K562 (cell line): Measurements from ENCODE around the gene TRAF7. TPM values are rescaled to one million over a fixed set of nuclear protein-coding genes. Genes with fewer than 3 reads are reported as not detected.

Experiments
- ATAC-seq: fragments of 200-7000 bp; cut with Tn5 transposase; 3 replicates; pipeline ENCODE4 v1.9.1; 2020; ENCODE audit warnings: moderate library complexity
- BruUV-seq: library from RNA; stranded (reverse); fragments of 400-500 nt; replicated peaks from 2 replicates; lab custom pipeline; 2021; lab: Mats Ljungman, UMichigan
- CTCF ChIA-PET: fragments of 300-600 bp; formaldehyde crosslinking; extraction: SDS; loops from one replicate; lab custom pipeline; 2021; ENCODE audit warnings: low intra/inter-chr PET ratio; lab: Yijun Ruan, JAX
- POLR2A ChIA-PET: fragments of 300-600, 350-650 bp; sonication (Branson Sonifier 250); formaldehyde crosslinking; extraction: SDS; loops from one replicate; lab custom pipeline; 2021; ENCODE audit warnings: antibody characterized with exemption, inconsistent platforms; lab: Yijun Ruan, JAX
- DNase-seq, 4 experiments: peaks; one replicate each; pipeline versions ENCODE4 v3.0.0 to v3.0.0-alpha.2; 2011 to 2018; ENCODE audit warnings: low spot score in 3 of 4, mixed read lengths in 3 of 4; ENCODE audit errors: extremely low read depth in 1 of 4
- FAIRE-seq: peaks from 2 replicates; lab custom pipeline; 2011; peaks lifted over from hg19 to GRCh38; lab: Jason Lieb, UNC
- H2AFZ ChIP-seq: 2 replicates; pipeline ENCODE4 v1.6.0; 2011; ENCODE audit warnings: low read depth, low read length, control low read depth, inconsistent platforms
- H3K27ac ChIP-seq: fragments of 200-600 bp; 3 replicates; pipeline ENCODE4 v1.8.0; 2011; ENCODE audit warnings: low read depth, mild to moderate bottlenecking, control low read depth, inconsistent platforms, low read length, moderate library complexity, mixed read lengths; ENCODE audit errors: extremely low read depth
- H3K27me3 ChIP-seq, 2 experiments: fragments of 300-600 bp in 1 of 2; 2 replicates in 1 of 2; 3 replicates in 1 of 2; pipeline versions ENCODE4 v1.6.0 to v1.8.0; 2011; ENCODE audit warnings: inconsistent platforms in 2 of 2, low read length in 2 of 2, mild to moderate bottlenecking in 1 of 2, mixed read lengths in 1 of 2, moderate library complexity in 1 of 2; ENCODE audit not compliant: control insufficient read depth in 2 of 2, insufficient read depth in 2 of 2
- H3K36me3 ChIP-seq: fragments of 300-600 bp; 3 replicates; pipeline ENCODE4 v1.8.0; 2011; ENCODE audit warnings: mild to moderate bottlenecking, low read length, inconsistent platforms; ENCODE audit not compliant: control insufficient read depth, insufficient read depth
- H3K4me1 ChIP-seq, 2 experiments: fragments of 200-600 bp in 1 of 2; replicated peaks in 1 of 2; 2 replicates in 1 of 2; 3 replicates in 1 of 2; pipeline versions ENCODE4 v1.5.1 to v1.8.0; 2011; ENCODE audit warnings: inconsistent platforms in 2 of 2, low read length in 2 of 2, mild to moderate bottlenecking in 1 of 2, mixed read lengths in 1 of 2, moderate library complexity in 1 of 2; ENCODE audit not compliant: control insufficient read depth in 2 of 2, insufficient read depth in 2 of 2
- H3K4me2 ChIP-seq: 2 replicates; pipeline ENCODE4 v1.6.1; 2011; ENCODE audit warnings: low read length, control low read depth, inconsistent platforms, mixed read lengths; ENCODE audit not compliant: insufficient read depth
- H3K4me3 ChIP-seq: fragments of 200-600 bp; sonication (generic), shearing (Covaris generic); 2 replicates; pipeline ENCODE4 v1.5.1; 2016; ENCODE audit warnings: control low read depth, inconsistent platforms
- H3K79me2 ChIP-seq: fragments of 200-600 bp; 3 replicates; pipeline ENCODE4 v1.8.0; 2011; ENCODE audit warnings: low read length, inconsistent platforms; ENCODE audit not compliant: control insufficient read depth, insufficient read depth
- H3K9ac ChIP-seq, 2 experiments: 2 replicates each; pipeline versions ENCODE4 v1.6.0 to v1.6.1; 2011; ENCODE audit warnings: low read depth in 2 of 2, low read length in 2 of 2, control low read depth in 1 of 2, inconsistent platforms in 1 of 2, mild to moderate bottlenecking in 1 of 2, mixed read lengths in 1 of 2; ENCODE audit not compliant: insufficient read depth in 1 of 2
- H3K9me1 ChIP-seq: one replicate; pipeline ENCODE4 v1.6.0; 2011; ENCODE audit warnings: inconsistent platforms, mild to moderate bottlenecking, low read length, moderate library complexity; ENCODE audit not compliant: control insufficient read depth, insufficient read depth
- H3K9me3 ChIP-seq: replicated peaks from 2 replicates; pipeline ENCODE4 v1.5.1; 2011; ENCODE audit warnings: low read depth, low read length, inconsistent platforms; ENCODE audit not compliant: control insufficient read depth, insufficient read depth
- H4K20me1 ChIP-seq: replicated peaks from 2 replicates; pipeline ENCODE4 v1.6.1; 2011; ENCODE audit warnings: low read length, inconsistent platforms, mixed read lengths; ENCODE audit not compliant: control insufficient read depth, insufficient read depth
- BCL6 ChIP-seq: fragments of 250-450 bp; sonication (Bioruptor Pico); IDR thresholded peaks from 2 replicates; pipeline ENCODE4 v1.4.0; 2020
- GTF2A2 ChIP-seq: IDR thresholded peaks from 2 replicates; pipeline ENCODE4 v1.6.1; 2016; ENCODE audit warnings: mild to moderate bottlenecking, missing genetic modification characterization, missing compliant biosample characterization
- HNRNPL ChIP-seq: fragments of 200-400 bp; formaldehyde crosslinking; IDR thresholded peaks from 2 replicates; pipeline ENCODE4 v1.6.1; 2017; ENCODE audit warnings: low read depth, mild to moderate bottlenecking, low read length
- NFE2L1 ChIP-seq: fragments of 450-650 bp; IDR thresholded peaks from 2 replicates; pipeline ENCODE4 v1.6.1; 2016; ENCODE audit warnings: missing genetic modification characterization, low read depth, mild to moderate bottlenecking, missing compliant biosample characterization, moderate library complexity, borderline replicate concordance
- POLR2AphosphoS5 ChIP-seq: IDR thresholded peaks from 2 replicates; pipeline ENCODE4 v1.6.1; 2011; ENCODE audit warnings: mild to moderate bottlenecking, low read depth, low read length, moderate library complexity; ENCODE audit not compliant: control insufficient read depth, insufficient read depth
- POLR2G ChIP-seq: fragments of 200-400 bp; formaldehyde crosslinking; IDR thresholded peaks from 2 replicates; pipeline ENCODE4 v1.6.1; 2017; ENCODE audit warnings: low read depth, mild to moderate bottlenecking, antibody characterized with exemption, low read length, moderate library complexity
- RBFOX2 ChIP-seq: fragments of 200-400 bp; formaldehyde crosslinking; IDR thresholded peaks from 2 replicates; pipeline ENCODE4 v1.6.1; 2017; ENCODE audit warnings: low read depth, mild to moderate bottlenecking, low read length, moderate library complexity
- SIN3A ChIP-seq, 2 experiments: fragments of 150-350 bp in 1 of 2; IDR thresholded peaks; 2 replicates each; pipeline ENCODE4 v1.6.1; 2011 to 2016; ENCODE audit warnings: borderline replicate concordance in 2 of 2, low read depth in 2 of 2, low read length in 2 of 2, mild to moderate bottlenecking in 2 of 2, moderate library complexity in 2 of 2; ENCODE audit not compliant: control insufficient read depth in 1 of 2
- ZC3H11A ChIP-seq: IDR thresholded peaks from 2 replicates; pipeline ENCODE4 v1.6.1; 2012; ENCODE audit warnings: low read depth, low read length, improper control_type of control experiment
- WGBS: fragments of 100-300 bp; shearing (Covaris generic); methylation state at CpG from one replicate; pipeline ENCODE4 v1.1.6; 2016; ENCODE audit warnings: low coverage, mixed read lengths; ENCODE audit not compliant: insufficient coverage; ENCODE audit errors: missing lambda C conversion rate; 5-methylcytosine and 5-hydroxymethylcytosine counted together
- in situ Hi-C: fragments of 300-500 bp; cut with MboI; formaldehyde crosslinking; loops from 4 replicates; pipeline ENCODE4 v1.15.0; 2018; ENCODE audit warnings: inconsistent platforms, mixed read lengths
- intact Hi-C: fragments of 100-400 bp; cut with micrococcal nuclease; formaldehyde crosslinking; loops from 2 replicates; pipeline ENCODE4 v1.14.2; 2022
- polyA plus RNA-seq, 8 experiments: library from polyadenylated mRNA; depleted of rRNA in 4 of 8; stranded (reverse) in 5 of 8; unstranded in 3 of 8; fragments of >200 nt; fragmentation: Nextera tagmentation in 2 of 8; fragmentation: Illumina TruSeq in 1 of 8; extraction: Ambion mirVana in 2 of 8; extraction: Trizol in 1 of 8; gene quantifications; 2 replicates each; pipeline versions ENCODE4 v1.2.1 to v1.2.3, GENCODE V29; 2011 to 2014; ENCODE audit warnings: inconsistent platforms in 1 of 8, missing spikeins in 1 of 8
- total RNA-seq, 7 experiments: library from RNA; depleted of rRNA in 6 of 7; stranded (reverse); fragments of >200 nt in 6 of 7; fragmentation: Illumina TruSeq in 2 of 7; extraction: Trizol in 2 of 7; gene quantifications; 2 replicates each; pipeline versions ENCODE4 v1.2.1 to v1.2.3, GENCODE V29; 2011 to 2021; ENCODE audit warnings: low replicate concordance in 1 of 7
- TF ChIP-seq, protein P1 (sequence below): fragments of 250-450 bp; sonication (Bioruptor Pico); IDR thresholded peaks from 2 replicates; pipeline ENCODE4 v1.8.0; 2021; ENCODE audit warnings: moderate library complexity, mild to moderate bottlenecking, inconsistent platforms
- TF ChIP-seq, protein P2 (sequence below): sonication (generic); formaldehyde crosslinking; IDR thresholded peaks from 2 replicates; pipeline ENCODE4 v1.4.0; 2020; ENCODE audit warnings: mild to moderate bottlenecking, missing genetic modification reagents
- TF ChIP-seq, protein P3 (sequence below): sonication (generic); formaldehyde crosslinking; IDR thresholded peaks from 2 replicates; pipeline ENCODE4 v1.8.1; 2022; ENCODE audit warnings: missing genetic modification reagents

The TRAF7 gene
- total and polyA plus RNA-seq, 9 of the 15 experiments (the other 6 are each of a cell fraction or from before 2014, with no cell fraction given), result 1.1 to 113 (median 41.6) TPM

DNA sequence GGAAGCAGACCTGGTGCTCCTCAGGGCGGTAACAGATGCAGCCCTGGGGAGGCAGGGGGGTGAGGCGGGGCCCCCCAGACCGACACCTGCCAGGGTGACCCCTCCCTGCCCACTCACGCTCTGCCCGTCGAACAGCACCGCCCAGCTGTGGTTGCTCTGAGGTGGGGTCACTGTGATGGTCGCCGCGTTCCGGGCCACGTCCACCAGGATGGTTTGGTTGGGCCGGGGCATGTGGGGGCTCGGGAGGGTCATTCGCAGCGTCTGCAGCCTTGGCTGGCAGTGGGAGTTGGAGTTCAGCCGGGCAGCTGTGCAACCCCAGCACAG is 54.4 kb downstream of the TRAF7 start:
- no peak overlapping the region for H2AFZ ChIP-seq
- peaks cover 67% of the 10 kb centered on the region for H3K79me2 ChIP-seq
- in situ Hi-C loops (no loop called here), intact Hi-C loops (no loop called here)
- H3K27me3 ChIP-seq, result no peaks in the 10 kb centered on the region
- no peak overlapping the region for H3K27ac ChIP-seq
- ChIA-PET CTCF (no interaction called here), POLR2A (interaction anchor here (0.9 to 2.1 kb wide), 3 partner anchors 14 to 56 kb away, joined by 4 to 12 read pairs (median 11); partner anchors contain the start of genes E4F1 and TRAF7)
- WGBS, result 91% methylated on average over 13 of the region's 17 CpGs
- peaks cover 21% of the 10 kb centered on the region for H4K20me1 ChIP-seq
- no peak overlapping the region for H3K4me2 ChIP-seq
- H3K4me1 ChIP-seq, result peaks cover 31 to 91% of the 10 kb centered on the region in 2 experiments
- no peaks in the 10 kb centered on the region for H3K9me3 ChIP-seq
- peak overlapping the region in 1 of 2 experiments; percentile 83; a peak in 2 of 4 replicates for H3K9ac ChIP-seq
- DNase-seq (no peak), ATAC-seq (no peak), FAIRE-seq (no peak)
- peaks cover 61% of the 10 kb centered on the region; the same call in 2 of the 3 replicates for H3K36me3 ChIP-seq
- TF ChIP-seq ZC3H11A (no peak), SIN3A (IDR thresholded peaks at IDR 0.05; ENCODE audit: borderline replicate concordance in 2 of 2, control insufficient read depth in 1 of 2, low read depth in 2 of 2, low read length in 2 of 2) (no peak), NFE2L1 (tag) (no peak), BCL6 (CRISPR knock-in tag) (no peak), POLR2G (peak; percentile 58), GTF2A2 (no peak), POLR2AphosphoS5 (peak; percentile 2; the same call in 1 of the 2 replicates), HNRNPL (peak; percentile 32; the same call in 1 of the 2 replicates), RBFOX2 (peak; percentile 54)
- TF ChIP-seq, protein P1, sequence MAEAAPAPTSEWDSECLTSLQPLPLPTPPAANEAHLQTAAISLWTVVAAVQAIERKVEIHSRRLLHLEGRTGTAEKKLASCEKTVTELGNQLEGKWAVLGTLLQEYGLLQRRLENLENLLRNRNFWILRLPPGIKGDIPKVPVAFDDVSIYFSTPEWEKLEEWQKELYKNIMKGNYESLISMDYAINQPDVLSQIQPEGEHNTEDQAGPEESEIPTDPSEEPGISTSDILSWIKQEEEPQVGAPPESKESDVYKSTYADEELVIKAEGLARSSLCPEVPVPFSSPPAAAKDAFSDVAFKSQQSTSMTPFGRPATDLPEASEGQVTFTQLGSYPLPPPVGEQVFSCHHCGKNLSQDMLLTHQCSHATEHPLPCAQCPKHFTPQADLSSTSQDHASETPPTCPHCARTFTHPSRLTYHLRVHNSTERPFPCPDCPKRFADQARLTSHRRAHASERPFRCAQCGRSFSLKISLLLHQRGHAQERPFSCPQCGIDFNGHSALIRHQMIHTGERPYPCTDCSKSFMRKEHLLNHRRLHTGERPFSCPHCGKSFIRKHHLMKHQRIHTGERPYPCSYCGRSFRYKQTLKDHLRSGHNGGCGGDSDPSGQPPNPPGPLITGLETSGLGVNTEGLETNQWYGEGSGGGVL (CRISPR knock-in tag), result no peak
- TF ChIP-seq, protein P2, sequence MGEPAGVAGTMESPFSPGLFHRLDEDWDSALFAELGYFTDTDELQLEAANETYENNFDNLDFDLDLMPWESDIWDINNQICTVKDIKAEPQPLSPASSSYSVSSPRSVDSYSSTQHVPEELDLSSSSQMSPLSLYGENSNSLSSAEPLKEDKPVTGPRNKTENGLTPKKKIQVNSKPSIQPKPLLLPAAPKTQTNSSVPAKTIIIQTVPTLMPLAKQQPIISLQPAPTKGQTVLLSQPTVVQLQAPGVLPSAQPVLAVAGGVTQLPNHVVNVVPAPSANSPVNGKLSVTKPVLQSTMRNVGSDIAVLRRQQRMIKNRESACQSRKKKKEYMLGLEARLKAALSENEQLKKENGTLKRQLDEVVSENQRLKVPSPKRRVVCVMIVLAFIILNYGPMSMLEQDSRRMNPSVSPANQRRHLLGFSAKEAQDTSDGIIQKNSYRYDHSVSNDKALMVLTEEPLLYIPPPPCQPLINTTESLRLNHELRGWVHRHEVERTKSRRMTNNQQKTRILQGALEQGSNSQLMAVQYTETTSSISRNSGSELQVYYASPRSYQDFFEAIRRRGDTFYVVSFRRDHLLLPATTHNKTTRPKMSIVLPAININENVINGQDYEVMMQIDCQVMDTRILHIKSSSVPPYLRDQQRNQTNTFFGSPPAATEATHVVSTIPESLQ, result no peak
- TF ChIP-seq, protein P3, sequence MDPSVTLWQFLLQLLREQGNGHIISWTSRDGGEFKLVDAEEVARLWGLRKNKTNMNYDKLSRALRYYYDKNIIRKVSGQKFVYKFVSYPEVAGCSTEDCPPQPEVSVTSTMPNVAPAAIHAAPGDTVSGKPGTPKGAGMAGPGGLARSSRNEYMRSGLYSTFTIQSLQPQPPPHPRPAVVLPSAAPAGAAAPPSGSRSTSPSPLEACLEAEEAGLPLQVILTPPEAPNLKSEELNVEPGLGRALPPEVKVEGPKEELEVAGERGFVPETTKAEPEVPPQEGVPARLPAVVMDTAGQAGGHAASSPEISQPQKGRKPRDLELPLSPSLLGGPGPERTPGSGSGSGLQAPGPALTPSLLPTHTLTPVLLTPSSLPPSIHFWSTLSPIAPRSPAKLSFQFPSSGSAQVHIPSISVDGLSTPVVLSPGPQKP (CRISPR knock-in tag), result no peak
- H3K9me1 ChIP-seq, result no peaks in the 10 kb centered on the region
- H3K4me3 ChIP-seq, result no peak overlapping the region
- BruUV-seq, result no TSS peak
